ENCODE data around the gene IMP3.

DNA sequence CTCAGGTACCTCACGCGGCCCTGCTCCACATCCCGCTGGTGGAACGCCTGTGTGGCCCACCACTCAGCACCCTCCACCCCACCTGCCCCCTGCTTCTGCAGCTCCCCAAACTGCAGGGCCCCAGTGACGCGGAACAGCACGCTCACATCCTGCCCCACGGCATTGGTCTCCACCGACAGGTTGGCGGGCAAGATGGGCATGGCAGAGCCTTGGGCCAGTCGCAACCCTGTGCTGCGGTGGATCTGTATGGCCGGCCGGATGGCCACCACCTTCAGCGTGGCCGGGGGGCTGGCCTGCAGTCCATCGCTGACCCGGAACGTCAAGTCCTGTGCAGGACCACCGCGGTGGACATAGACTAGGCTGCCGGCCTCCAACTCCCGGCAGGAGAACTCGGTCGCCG is 48.8 kb upstream of the IMP3 start:
- TF ChIP-seq, protein P1, sequence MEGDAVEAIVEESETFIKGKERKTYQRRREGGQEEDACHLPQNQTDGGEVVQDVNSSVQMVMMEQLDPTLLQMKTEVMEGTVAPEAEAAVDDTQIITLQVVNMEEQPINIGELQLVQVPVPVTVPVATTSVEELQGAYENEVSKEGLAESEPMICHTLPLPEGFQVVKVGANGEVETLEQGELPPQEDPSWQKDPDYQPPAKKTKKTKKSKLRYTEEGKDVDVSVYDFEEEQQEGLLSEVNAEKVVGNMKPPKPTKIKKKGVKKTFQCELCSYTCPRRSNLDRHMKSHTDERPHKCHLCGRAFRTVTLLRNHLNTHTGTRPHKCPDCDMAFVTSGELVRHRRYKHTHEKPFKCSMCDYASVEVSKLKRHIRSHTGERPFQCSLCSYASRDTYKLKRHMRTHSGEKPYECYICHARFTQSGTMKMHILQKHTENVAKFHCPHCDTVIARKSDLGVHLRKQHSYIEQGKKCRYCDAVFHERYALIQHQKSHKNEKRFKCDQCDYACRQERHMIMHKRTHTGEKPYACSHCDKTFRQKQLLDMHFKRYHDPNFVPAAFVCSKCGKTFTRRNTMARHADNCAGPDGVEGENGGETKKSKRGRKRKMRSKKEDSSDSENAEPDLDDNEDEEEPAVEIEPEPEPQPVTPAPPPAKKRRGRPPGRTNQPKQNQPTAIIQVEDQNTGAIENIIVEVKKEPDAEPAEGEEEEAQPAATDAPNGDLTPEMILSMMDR (IDR thresholded peaks at IDR 0.05; ENCODE audit: low read depth, low read length, missing input control) = no peak
- TF ChIP-seq, protein P2, sequence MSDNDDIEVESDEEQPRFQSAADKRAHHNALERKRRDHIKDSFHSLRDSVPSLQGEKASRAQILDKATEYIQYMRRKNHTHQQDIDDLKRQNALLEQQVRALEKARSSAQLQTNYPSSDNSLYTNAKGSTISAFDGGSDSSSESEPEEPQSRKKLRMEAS (IDR thresholded peaks at IDR 0.05) = no peak
- TF ChIP-seq REST (IDR thresholded peaks at IDR 0.05) (no peak), RAD21 (IDR thresholded peaks at IDR 0.05) (no peak)
